Inferior parietal cortex (tissue), 1 donor: ENCODE measurements around the gene CACNA1D.

Source experiments
- DNase-seq: peaks from one replicate; pipeline ENCODE4 v3.0.0-alpha.2; 2016; ENCODE audit errors: extremely low spot score

CACNA1D gene

DNA sequence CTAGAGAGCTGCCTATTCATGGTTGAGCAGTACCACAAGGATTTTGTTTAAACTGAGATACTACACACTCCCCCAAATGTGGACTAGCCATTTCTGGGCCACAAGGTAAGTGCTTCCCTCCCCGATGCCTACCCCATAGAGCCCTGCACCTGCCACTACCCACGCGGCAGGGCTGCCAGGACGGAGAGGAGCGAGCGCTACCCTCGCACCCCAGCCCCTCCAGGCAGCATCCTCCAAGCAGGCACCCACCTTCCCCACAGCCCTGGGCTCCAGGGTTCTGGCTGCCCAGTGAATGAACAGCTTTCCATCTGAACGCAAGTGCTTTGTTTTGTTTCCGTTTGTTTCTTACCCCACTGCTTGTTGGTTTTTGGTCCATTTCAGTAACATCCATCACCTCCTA, 292.6 kb downstream of the CACNA1D start:
- no peak for DNase-seq

GRCh38 chr3:53788038-53788437, 293.6 kb downstream of the CACNA1D start:
- no peak for DNase-seq

- DNase-seq = no peak
These were observed 295.0 kb downstream of the CACNA1D start for GRCh38 chr3:53789459-53789858.

- no peak for DNase-seq
These were observed 296.1 kb downstream of the CACNA1D start for GRCh38 chr3:53790470-53790869.

DNA sequence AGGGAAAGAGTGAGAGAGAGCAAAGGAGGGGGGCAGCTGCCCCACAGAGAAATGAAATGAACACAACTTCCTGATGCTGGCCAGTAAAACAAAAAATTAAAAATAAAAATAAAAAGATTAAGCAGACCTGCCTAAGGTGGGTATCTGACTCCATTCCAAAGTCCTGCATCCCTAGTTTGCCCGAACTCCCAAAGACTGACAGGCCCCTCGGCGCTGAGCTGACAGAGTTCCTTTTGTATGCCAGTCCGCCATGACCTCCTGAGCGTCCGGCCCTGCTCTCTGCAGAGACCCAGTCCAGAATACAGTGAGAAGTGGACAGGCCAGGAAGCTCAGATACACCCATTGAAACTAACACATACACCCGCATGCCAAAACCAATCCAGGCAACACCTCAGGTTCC, 296.9 kb downstream of the CACNA1D start:
- DNase-seq = no peak

GRCh38 chr3:53792866-53793265, 298.5 kb downstream of the CACNA1D start:
- no peak for DNase-seq

GRCh38 chr3:53794597-53794996, 300.2 kb downstream of the CACNA1D start:
- no peak for DNase-seq

- no peak for DNase-seq
These were observed 300.8 kb downstream of the CACNA1D start for GRCh38 chr3:53795176-53795575.

DNA sequence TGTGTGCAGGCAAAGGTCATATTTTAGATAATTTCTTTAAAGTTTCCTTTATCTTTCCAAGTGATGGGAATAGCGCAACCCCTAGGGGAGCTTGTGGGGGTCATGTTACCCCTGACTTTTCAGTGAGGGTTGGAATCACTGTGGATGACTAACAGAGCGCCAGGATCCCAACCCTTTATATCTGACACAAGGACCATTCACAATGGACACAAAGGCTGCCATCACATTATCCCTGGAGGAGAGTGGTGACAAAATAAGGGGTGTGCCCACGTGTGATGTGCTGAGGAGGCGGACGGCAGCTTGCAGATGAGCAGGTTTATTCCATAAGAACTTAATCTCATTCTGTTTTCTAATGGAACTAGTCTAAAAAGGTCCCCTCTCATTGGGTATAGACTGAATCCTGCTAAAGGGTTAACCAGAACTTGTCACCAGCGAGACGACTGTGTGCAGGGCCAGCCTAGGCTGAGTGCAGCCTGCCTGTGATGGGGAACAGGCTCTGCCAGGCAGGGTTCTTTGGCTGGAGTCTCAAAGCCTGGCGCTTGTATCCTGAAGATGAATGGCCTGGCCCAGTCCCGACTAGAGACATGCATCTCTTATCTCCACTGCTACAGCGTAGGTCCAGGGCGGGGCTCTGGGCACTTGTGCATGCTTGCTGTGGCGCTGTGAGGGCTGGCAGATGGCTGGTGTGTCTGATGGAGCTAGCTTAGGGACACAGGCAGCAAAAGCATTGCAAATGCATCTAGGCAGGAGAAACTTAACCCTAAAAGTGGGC, 301.6 kb downstream of the CACNA1D start:
- DNase-seq = peak; percentile 37

GRCh38 chr3:53798144-53798543, 303.7 kb downstream of the CACNA1D start:
- DNase-seq = no peak

GRCh38 chr3:53799338-53799865, 305.0 kb downstream of the CACNA1D start:
- DNase-seq = no peak

DNA sequence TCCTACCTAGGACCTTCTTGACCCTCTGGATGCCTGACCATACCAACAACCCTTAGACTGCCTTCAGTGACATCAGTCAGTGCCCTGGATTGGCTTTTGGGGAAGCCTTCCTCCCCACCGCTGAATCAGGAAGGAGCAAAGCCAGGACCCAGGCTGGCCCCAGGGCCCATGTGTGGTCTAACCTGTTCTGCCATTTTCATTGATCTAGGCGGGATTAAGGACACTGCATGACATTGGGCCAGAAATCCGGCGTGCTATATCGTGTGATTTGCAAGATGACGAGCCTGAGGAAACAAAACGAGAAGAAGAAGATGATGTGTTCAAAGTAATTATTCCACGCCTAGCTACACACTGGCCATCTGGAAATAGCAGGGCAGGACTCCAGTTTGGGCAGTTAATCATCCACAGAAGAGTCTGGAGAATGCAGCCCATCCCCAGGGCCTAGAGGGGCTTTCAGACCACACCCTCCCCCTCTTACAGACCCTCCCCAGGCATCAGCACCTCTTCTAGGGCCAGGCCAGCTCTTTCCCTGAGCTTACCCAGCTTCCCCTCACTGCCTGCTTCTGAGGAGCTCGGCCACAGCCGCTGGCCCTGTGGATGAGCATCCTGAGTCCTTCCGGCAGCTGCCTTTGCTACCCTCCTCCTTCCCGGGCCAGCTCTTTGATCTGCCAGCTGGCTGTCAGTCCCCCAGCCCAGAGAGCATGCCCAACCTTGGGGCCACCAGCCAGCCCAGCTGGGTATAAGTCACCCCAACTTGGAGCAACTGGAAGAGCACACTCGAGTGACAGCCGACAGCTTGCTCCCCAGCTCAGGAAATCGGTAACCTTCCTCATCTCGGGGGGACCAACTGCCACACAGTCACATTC, 305.9 kb downstream of the CACNA1D start:
- no peak for DNase-seq

- DNase-seq = no peak
These were observed 306.9 kb downstream of the CACNA1D start for GRCh38 chr3:53801319-53801718.

- DNase-seq = no peak
These were observed 308.0 kb downstream of the CACNA1D start for GRCh38 chr3:53802256-53802880.

DNA sequence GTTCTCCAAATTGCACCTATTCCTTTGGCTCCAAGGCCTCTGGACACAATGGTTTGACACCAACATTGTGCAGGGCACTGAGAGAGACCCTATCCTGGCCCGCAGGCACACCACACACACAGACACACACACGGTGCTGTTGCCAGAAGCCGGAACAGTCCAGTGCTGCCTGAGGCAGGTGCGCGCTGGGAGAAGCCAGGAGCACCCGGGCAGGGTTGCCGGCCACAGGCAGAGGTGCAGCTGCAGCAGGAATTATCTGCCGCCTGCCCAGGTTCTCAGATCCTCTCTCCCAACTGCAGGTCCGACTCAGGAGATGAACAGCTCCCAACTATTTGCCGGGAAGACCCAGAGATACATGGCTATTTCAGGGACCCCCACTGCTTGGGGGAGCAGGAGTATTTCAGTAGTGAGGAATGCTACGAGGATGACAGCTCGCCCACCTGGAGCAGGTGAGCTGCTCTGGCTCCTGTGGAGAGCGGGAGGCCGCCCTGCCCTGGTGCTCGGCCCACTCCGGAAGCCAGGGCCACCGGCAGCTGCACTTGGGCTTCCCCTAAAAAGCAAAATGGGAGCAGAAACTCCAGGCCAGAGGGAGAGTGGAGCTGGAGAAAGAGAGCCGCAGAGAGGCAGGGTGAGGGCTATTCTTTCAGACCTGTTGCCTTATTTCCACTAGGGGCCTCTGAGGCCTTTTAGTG, 308.9 kb downstream of the CACNA1D start:
- DNase-seq = no peak

DNA sequence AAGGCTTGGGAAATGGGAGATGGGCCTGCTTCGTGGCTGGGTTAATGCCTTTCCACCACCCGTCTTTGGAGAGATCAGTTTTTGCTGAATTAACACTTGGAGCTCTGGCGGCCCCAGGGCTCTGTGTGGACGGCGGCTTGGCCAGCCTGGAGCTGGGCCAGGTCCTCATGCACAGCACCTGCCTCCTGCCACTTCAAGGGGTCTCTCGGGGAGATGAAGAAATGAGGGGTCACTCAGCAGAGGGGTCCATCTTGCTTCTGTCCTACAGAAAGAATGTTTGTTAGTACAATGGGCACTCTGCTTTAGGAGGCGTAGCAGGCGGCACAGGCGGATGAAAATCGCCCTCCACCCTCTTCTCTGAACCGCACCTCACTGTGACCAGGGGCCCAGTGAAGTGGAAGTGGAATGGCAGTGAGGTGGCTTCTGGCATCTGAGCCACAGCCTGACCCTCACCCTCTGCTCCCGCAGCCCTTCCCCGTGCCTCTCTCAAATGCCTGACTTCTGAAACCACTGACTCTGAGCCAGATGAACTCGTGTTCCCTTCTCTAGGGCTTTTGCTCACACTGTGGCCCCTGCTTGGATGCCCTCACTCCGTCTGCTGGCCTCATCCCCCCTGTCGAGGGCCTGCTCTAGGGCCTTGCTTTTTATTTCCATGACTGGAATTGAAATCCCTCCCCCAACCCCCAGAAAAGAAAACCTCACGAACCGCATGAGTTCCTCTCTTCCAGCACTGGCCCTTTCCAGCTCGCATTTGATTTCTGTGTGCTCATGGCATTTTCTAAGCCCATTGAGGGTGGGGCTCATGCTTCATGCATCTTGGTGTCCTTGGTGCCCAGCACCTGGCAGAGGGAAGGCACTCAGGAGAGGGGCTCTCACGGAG, 309.6 kb downstream of the CACNA1D start:
- DNase-seq = no peak

DNA sequence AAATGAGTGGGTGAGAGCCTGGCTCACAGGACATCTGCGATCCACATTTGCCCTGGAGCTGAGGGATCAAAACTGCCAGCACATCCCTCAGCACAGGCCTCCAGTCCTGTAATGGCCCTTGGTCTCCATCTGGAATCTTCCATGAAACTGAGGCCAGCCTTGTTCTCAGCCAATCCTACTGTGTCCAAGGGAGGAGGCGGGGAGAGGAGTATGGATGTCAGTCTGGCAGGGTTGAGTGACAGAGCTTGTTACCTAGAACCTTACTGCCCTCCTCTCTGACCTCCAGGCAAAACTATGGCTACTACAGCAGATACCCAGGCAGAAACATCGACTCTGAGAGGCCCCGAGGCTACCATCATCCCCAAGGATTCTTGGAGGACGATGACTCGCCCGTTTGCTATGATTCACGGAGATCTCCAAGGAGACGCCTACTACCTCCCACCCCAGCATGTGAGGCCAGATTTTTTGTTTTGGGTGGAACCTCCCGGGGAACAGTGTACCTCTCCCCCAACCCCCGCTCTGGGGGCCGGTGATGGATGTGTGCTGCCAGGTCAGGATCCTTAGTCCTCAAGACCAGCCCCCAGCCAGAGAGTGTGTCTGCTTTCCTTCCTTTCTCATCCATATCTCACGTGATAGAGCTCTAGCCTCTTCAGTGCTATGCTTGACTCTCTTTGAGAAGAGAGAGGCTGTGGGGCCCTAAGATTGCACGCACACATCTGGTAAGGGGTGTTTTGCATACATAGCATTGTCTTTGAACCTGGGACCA, 310.5 kb downstream of the CACNA1D start:
- no peak for DNase-seq

GRCh38 chr3:53805463-53806159, 311.2 kb downstream of the CACNA1D start:
- DNase-seq = no peak
